HG03196 (cell line): Measurements from ENCODE around the gene SIRPA.

ENCODE experiments used
- ATAC-seq: cut with Tn5 transposase; IDR thresholded peaks from one replicate; pipeline ENCODE4 v1.9.1; 2021; ENCODE audit not compliant: unreplicated experiment

Gene SIRPA

GRCh38 chr20:1870323-1870722, 24.9 kb upstream of the SIRPA start:
- no peak for ATAC-seq

- no peak for ATAC-seq
These were observed 24.2 kb upstream of the SIRPA start for GRCh38 chr20:1870792-1871550.

- no peak for ATAC-seq
These were observed 23.3 kb upstream of the SIRPA start for GRCh38 chr20:1871807-1872458.

GRCh38 chr20:1872459-1873097, 22.6 kb upstream of the SIRPA start:
- ATAC-seq: no peak

GRCh38 chr20:1874450-1875182, 20.6 kb upstream of the SIRPA start:
- no peak for ATAC-seq

- ATAC-seq: no peak
These were observed 20.0 kb upstream of the SIRPA start for GRCh38 chr20:1875183-1875554.

GRCh38 chr20:1875762-1876161, 19.4 kb upstream of the SIRPA start:
- no peak for ATAC-seq

- ATAC-seq: no peak
These were observed 18.8 kb upstream of the SIRPA start for GRCh38 chr20:1876217-1876921.

- ATAC-seq: no peak
These were observed 18.1 kb upstream of the SIRPA start for GRCh38 chr20:1876975-1877608.

- ATAC-seq: no peak
These were observed 17.5 kb upstream of the SIRPA start for GRCh38 chr20:1877609-1878200.

GRCh38 chr20:1879369-1879768, 15.8 kb upstream of the SIRPA start:
- ATAC-seq: no peak

GRCh38 chr20:1879934-1880333, 15.3 kb upstream of the SIRPA start:
- ATAC-seq: no peak

GRCh38 chr20:1880529-1881239, 14.5 kb upstream of the SIRPA start:
- no peak for ATAC-seq

GRCh38 chr20:1881240-1881835, 13.9 kb upstream of the SIRPA start:
- no peak for ATAC-seq

GRCh38 chr20:1882026-1882425, 13.2 kb upstream of the SIRPA start:
- ATAC-seq: no peak

- ATAC-seq: no peak
These were observed 11.2 kb upstream of the SIRPA start for GRCh38 chr20:1883986-1884385.

GRCh38 chr20:1885254-1885653, 10.0 kb upstream of the SIRPA start:
- ATAC-seq: no peak

- ATAC-seq: no peak
These were observed 9.1 kb upstream of the SIRPA start for GRCh38 chr20:1885940-1886693.
